DMS114 treated with DMSO at 0.1 percent for 48 hours (cell line): ENCODE results near the gene CRYM.
"Not testable (repeated sequence)": the region's sequence is repeated elsewhere in the genome, so short reads cannot be mapped to it uniquely, and the experiment has no call there.

ENCODE experiments used
- DNase-seq: peaks from one replicate; lab custom pipeline; 2025; ENCODE audit not compliant: unreplicated experiment; lab: John Stamatoyannopoulos, UW

Gene CRYM

GRCh38 chr16:21279501-21279900 lies 1.4 kb upstream of the CRYM start:
- no peak for DNase-seq

GRCh38 chr16:21277045-21277926 lies 804 bp downstream of the CRYM start:
- no peak for DNase-seq

GRCh38 chr16:21276090-21276489 lies 2.0 kb downstream of the CRYM start:
- no peak for DNase-seq

- no peak for DNase-seq
Observed at GRCh38 chr16:21275529-21275928, 2.6 kb downstream of the CRYM start.

GRCh38 chr16:21274172-21274726 lies 3.8 kb downstream of the CRYM start:
- no peak for DNase-seq

- DNase-seq: not testable (repeated sequence)
Observed at GRCh38 chr16:21272763-21273162, 5.3 kb downstream of the CRYM start.

GRCh38 chr16:21272253-21272652 lies 5.8 kb downstream of the CRYM start:
- no peak for DNase-seq

- DNase-seq: no peak
Observed at GRCh38 chr16:21268236-21268635, 9.9 kb downstream of the CRYM start.

GRCh38 chr16:21267298-21267697 lies 10.8 kb downstream of the CRYM start:
- no peak for DNase-seq

GRCh38 chr16:21265104-21265837 lies 12.8 kb downstream of the CRYM start:
- no peak for DNase-seq

- no peak for DNase-seq
Observed at GRCh38 chr16:21264571-21265036, 13.5 kb downstream of the CRYM start.

- no peak for DNase-seq
Observed at GRCh38 chr16:21263640-21264570, 14.2 kb downstream of the CRYM start.

- no peak for DNase-seq
Observed at GRCh38 chr16:21262779-21263639, 15.1 kb downstream of the CRYM start.

- DNase-seq: no peak
Observed at GRCh38 chr16:21260870-21261791, 17.0 kb downstream of the CRYM start.

GRCh38 chr16:21257284-21257683 lies 20.8 kb downstream of the CRYM start:
- no peak for DNase-seq

GRCh38 chr16:21256636-21257035 lies 21.5 kb downstream of the CRYM start:
- DNase-seq: no peak

GRCh38 chr16:21253470-21253869 lies 24.6 kb downstream of the CRYM start:
- no peak for DNase-seq

- DNase-seq: no peak
Observed at GRCh38 chr16:21250072-21250923, 27.8 kb downstream of the CRYM start.
